Measurements from ENCODE around the gene KCNN4.

KCNN4 gene

GRCh38 chr19:43754503-43755255, 26.1 kb downstream of the KCNN4 start, which contains the start of gene SMG9 (continued):
- TF ChIP-seq REST (tag by site-specific recombination; IDR thresholded peaks at IDR 0.05) (no peak; the same call in 1 of the 2 replicates), ZNF366 (tag by site-specific recombination; conservative IDR thresholded peaks at IDR 0.05) (peak; percentile 93), PRDM2 (tag by site-specific recombination; IDR thresholded peaks at IDR 0.05; ENCODE audit: borderline replicate concordance) (no peak), ZFP41 (tag by site-specific recombination; IDR thresholded peaks at IDR 0.05; ENCODE audit: borderline replicate concordance) (no peak), GFI1B (tag by site-specific recombination; IDR thresholded peaks at IDR 0.05) (no peak), ZNF830 (tag by site-specific recombination; IDR thresholded peaks at IDR 0.05; ENCODE audit: low read depth) (no peak), PRDM10 (tag by site-specific recombination; IDR thresholded peaks at IDR 0.05) (peak; percentile 92), ZNF629 (tag by site-specific recombination; IDR thresholded peaks at IDR 0.05) (peak; percentile 85), ZNF133 (tag by site-specific recombination; IDR thresholded peaks at IDR 0.05) (no peak), ZNF174 (tag by site-specific recombination; IDR thresholded peaks at IDR 0.05) (no peak), ZSCAN30 (tag by site-specific recombination; IDR thresholded peaks at IDR 0.05) (peak; percentile 98), ZNF624 (tag by site-specific recombination; IDR thresholded peaks at IDR 0.05) (no peak), ELK4 (IDR thresholded peaks at IDR 0.05; ENCODE audit: borderline replicate concordance, low read depth, low read length) (no peak), ZFP37 (tag by site-specific recombination; IDR thresholded peaks at IDR 0.05) (no peak), ZNF513 (tag by site-specific recombination; IDR thresholded peaks at IDR 0.05) (peak; percentile 87), KLF7 (tag by site-specific recombination; IDR thresholded peaks at IDR 0.05; ENCODE audit: borderline replicate concordance) (peak; percentile 76; the same call in 1 of the 2 replicates), ZNF768 (tag by site-specific recombination; IDR thresholded peaks at IDR 0.05) (no peak), ZNF23 (tag by site-specific recombination; IDR thresholded peaks at IDR 0.05; ENCODE audit: borderline replicate concordance) (no peak), ZNF548 (tag by site-specific recombination; IDR thresholded peaks at IDR 0.05) (no peak), ZNF660 (tag by site-specific recombination; IDR thresholded peaks at IDR 0.05) (peak; percentile 98), ZNF10 (tag by site-specific recombination; IDR thresholded peaks at IDR 0.05) (peak; percentile 35; the same call in 1 of the 2 replicates), ZEB2 (tag by site-specific recombination; IDR thresholded peaks at IDR 0.05) (peak; percentile 96)
